Ascending aorta (tissue), 2 donors: ENCODE results near the gene KCP. TPM values are rescaled to one million over a fixed set of nuclear protein-coding genes. Genes with fewer than 3 reads are reported as not detected.

Source experiments
- DNase-seq, 2 donors: peaks; one replicate each; pipeline ENCODE4 v3.0.0-alpha.2; 2019; ENCODE audit warnings: low spot score in 2 of 2
- H3K27ac ChIP-seq, 2 donors: fragments of 200-600 bp; sonication (generic); one replicate each; pipeline ENCODE4 v1.5.1; 2016 to 2017; ENCODE audit warnings: mild to moderate bottlenecking in 1 of 2
- H3K27me3 ChIP-seq: fragments of 200-600 bp; sonication (generic); one replicate; pipeline ENCODE4 v1.5.1; 2017
- H3K36me3 ChIP-seq, 2 donors: fragments of 200-600 bp; sonication (generic); one replicate each; pipeline ENCODE4 v1.5.1; 2016
- H3K4me1 ChIP-seq, 2 donors: fragments of 200-600 bp; sonication (generic); one replicate each; pipeline ENCODE4 v1.5.1; 2016 to 2017; ENCODE audit warnings: mild to moderate bottlenecking in 1 of 2
- H3K4me3 ChIP-seq, 2 donors: fragments of 200-600 bp; sonication (generic); one replicate each; pipeline ENCODE4 v1.5.1; 2016 to 2017; ENCODE audit warnings: mild to moderate bottlenecking in 1 of 2
- H3K9me3 ChIP-seq, 2 donors: fragments of 200-600 bp; sonication (generic); one replicate each; pipeline ENCODE4 v1.5.1; 2016
- intact Hi-C: fragments of 100-400 bp; cut with DNase I; formaldehyde crosslinking; loops from one replicate; pipeline ENCODE4 v1.15.1; 2023
- total RNA-seq: library from RNA; depleted of rRNA; stranded (reverse); fragments of >200 nt; gene quantifications from one replicate; pipeline ENCODE4 v1.1.0, GENCODE V29; 2016
- TF ChIP-seq, protein P1 (sequence below), 3 experiments: fragments of 200-600 bp in 2 of 3; fragments of 450-650 bp in 1 of 3; sonication (generic) in 2 of 3; IDR thresholded peaks; one replicate each; pipeline ENCODE4 v1.5.1; 2016 to 2019; ENCODE audit warnings: antibody characterized with exemption in 3 of 3, mild to moderate bottlenecking in 1 of 3, moderate library complexity in 1 of 3

Gene KCP
- total RNA-seq, 1 donor from 2014 or later, result 1.2 TPM

DNA sequence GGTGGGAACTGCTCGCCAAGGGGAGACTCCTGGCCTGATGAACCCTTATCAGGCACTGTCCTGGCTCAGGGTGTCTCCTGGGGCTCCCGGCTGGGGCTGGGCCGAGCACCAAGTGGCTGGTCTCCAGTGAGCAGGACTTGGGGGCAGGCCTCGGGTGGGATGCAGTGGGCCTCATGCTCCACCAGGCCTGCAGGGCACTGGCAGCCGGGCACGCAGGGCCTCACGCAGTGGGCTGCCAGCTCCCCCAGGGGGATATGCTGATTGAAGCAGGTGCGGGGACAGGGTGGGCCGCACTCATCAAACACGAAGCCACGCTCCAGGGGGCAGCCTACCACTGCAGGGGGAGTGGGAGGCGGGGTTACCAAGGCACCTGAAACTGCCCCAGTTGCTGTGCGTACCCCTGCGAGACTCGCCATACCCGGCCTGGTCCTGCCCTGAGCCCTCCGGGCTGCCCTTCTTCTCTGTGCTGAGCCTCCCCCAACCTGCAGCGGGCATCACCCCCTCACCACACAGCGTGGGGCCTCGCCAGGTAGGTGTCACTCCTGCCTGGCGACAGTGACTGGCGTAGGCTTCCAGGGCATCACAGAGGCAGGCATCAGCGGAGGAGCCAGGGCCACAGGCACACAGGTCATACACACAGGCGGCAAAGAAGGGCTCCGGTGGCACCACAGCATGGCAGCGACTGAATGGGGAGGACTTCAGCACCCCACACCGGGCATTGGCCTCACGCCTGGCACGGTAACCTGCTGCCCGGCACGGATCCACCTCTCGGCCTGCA lies 33.3 kb downstream of the KCP start:
- no peaks in the 10 kb centered on the region for H3K36me3 ChIP-seq
- intact Hi-C loops, result no loop called here
- no peak overlapping the region for H3K27ac ChIP-seq
- no peaks in the 10 kb centered on the region for H3K27me3 ChIP-seq
- TF ChIP-seq, protein P1, sequence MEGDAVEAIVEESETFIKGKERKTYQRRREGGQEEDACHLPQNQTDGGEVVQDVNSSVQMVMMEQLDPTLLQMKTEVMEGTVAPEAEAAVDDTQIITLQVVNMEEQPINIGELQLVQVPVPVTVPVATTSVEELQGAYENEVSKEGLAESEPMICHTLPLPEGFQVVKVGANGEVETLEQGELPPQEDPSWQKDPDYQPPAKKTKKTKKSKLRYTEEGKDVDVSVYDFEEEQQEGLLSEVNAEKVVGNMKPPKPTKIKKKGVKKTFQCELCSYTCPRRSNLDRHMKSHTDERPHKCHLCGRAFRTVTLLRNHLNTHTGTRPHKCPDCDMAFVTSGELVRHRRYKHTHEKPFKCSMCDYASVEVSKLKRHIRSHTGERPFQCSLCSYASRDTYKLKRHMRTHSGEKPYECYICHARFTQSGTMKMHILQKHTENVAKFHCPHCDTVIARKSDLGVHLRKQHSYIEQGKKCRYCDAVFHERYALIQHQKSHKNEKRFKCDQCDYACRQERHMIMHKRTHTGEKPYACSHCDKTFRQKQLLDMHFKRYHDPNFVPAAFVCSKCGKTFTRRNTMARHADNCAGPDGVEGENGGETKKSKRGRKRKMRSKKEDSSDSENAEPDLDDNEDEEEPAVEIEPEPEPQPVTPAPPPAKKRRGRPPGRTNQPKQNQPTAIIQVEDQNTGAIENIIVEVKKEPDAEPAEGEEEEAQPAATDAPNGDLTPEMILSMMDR (IDR thresholded peaks at IDR 0.05), result no peak
- no peaks in the 10 kb centered on the region for H3K9me3 ChIP-seq
- DNase-seq, result no peak
- no peak overlapping the region for H3K4me3 ChIP-seq
- H3K4me1 ChIP-seq, result no peaks in the 10 kb centered on the region

DNA sequence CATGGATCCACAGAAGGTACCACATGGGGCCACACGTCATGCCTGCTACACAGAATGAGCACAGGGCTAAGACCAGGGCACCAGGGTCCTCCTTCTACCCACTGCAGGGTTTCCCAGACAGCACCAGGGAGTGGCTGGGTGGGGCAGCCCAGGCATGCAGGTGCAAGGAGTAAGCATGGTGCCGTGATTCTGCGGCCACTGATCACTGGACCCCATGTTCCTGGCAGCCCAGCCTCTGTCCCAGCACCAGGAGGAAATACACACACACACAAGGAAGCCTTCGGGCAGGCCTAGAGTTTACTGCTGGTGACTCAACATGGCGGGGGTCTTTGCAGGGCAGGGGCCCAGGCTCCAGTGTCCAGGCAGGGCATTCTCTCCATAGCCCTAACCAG lies 33.9 kb downstream of the KCP start:
- H3K4me1 ChIP-seq, result no peaks in the 10 kb centered on the region
- DNase-seq, result no peak
- H3K27me3 ChIP-seq, result no peaks in the 10 kb centered on the region
- H3K27ac ChIP-seq, result no peak overlapping the region
- intact Hi-C loops, result no loop called here
- TF ChIP-seq, protein P1 (IDR thresholded peaks at IDR 0.05), result no peak
- H3K4me3 ChIP-seq, result no peak overlapping the region
- H3K36me3 ChIP-seq, result no peaks in the 10 kb centered on the region
- H3K9me3 ChIP-seq, result no peaks in the 10 kb centered on the region

DNA sequence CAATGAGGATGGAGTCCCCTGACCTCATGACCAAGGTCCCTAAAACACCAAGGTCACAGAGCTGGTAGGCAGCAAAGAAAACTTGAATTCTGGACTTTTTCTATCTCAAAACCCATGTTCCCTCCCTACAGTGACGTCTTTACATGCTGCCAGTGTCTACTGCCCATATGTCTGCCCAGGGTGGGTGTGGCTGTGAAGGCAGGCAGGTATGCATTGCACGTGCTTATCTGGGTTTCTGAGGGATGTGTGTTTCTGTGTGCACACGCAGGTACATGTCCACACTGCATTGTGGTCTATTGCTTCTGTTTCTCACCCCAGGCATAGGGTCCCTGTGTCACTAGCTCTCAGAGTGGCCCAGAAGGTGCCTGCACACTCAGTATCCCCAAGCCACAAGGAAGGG lies 34.4 kb downstream of the KCP start:
- Histone ChIP-seq H3K36me3 (no peaks in the 10 kb centered on the region), H3K27me3 (no peaks in the 10 kb centered on the region), H3K27ac (no peak overlapping the region), H3K4me3 (no peak overlapping the region), H3K4me1 (no peaks in the 10 kb centered on the region), H3K9me3 (no peaks in the 10 kb centered on the region)
- TF ChIP-seq, protein P1 (IDR thresholded peaks at IDR 0.05), result no peak
- intact Hi-C loops, result no loop called here
- no peak for DNase-seq

DNA sequence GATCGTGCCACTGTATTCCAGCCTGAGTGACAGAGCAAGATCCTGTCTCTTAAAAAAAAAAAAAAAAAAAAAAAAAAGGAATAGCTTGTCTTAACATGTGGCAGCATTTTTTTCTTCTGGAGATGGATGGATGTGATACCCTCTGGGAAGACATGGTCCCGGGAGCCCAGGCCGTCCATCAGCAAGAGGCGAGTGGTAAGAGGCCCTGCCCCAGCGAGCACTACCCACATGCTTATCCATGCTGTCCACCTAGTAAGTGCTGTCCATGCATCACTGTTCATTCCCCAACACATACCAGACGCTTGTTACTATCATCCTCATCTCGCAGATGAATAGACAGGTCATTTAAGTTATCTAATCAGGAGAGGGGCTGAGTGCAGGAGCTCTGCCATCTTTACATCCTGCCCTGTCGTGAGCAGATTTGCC lies 35.0 kb downstream of the KCP start:
- no peaks in the 10 kb centered on the region for H3K4me1 ChIP-seq
- H3K27me3 ChIP-seq, result no peaks in the 10 kb centered on the region
- no peak overlapping the region for H3K4me3 ChIP-seq
- DNase-seq, result no peak
- no peaks in the 10 kb centered on the region for H3K9me3 ChIP-seq
- TF ChIP-seq, protein P1 (IDR thresholded peaks at IDR 0.05), result no peak
- no peak overlapping the region for H3K27ac ChIP-seq
- intact Hi-C loops, result no loop called here
- no peaks in the 10 kb centered on the region for H3K36me3 ChIP-seq

DNA sequence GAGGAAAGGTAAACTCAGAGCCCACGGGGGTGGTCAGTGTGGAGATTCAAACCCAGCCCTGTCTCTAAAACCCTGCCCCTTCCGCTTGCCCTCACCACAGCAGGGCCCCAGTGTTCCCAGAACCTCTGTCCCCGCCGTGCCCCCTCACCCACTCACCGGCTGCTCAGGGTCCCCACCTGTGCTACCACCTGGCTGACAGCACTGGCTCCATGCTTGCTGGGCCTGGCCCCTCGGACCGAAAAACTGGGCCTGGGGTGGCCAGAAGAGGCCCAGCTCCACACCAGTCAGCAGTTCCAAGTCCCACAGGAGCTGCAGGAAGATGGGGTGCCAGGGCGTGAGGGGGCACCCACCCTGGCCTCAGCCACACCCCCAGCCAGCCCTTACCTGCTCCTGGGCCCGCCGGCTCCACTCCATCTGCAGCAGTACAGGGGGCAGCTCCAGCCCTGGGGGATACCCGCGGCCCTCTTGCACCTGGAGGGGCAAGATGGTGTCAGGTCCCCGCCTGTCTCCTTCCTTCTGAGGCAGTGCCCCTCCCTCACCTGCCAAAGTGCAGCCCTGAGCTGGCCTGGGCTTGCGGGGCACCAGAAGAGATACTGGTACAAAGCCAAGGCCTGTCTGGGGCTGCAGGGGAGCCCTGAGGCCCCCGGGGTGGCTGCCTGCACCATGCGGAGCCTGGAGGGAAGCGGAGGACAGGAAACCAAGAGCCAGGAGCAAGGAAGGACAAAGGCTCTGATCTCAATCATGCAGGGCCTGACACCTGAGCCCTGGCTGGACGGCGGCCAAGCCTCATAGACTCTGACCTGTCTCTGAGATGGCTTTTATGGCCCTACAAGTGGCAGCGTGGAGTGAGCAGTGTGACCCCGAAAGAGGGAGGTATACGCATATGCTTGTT lies 36.1 kb downstream of the KCP start:
- Histone ChIP-seq H3K27me3 (no peaks in the 10 kb centered on the region), H3K9me3 (no peaks in the 10 kb centered on the region), H3K4me1 (peaks cover 2 to 6% of the 10 kb centered on the region in 2 donors), H3K36me3 (no peaks in the 10 kb centered on the region), H3K27ac (no peak overlapping the region), H3K4me3 (no peak overlapping the region)
- DNase-seq, result no peak
- intact Hi-C loops, result no loop called here
- TF ChIP-seq, protein P1 (IDR thresholded peaks at IDR 0.05), result no peak
